Smooth muscle cell (in vitro differentiated cells): Measurements from ENCODE around the gene HSPG2. TPM values are rescaled to one million over a fixed set of nuclear protein-coding genes. Genes with fewer than 3 reads are reported as not detected.
"Not testable (repeated sequence)": the region's sequence is repeated elsewhere in the genome, so short reads cannot be mapped to it uniquely, and the experiment has no call there.

ENCODE experiments used
- DNase-seq: peaks from one replicate; lab custom pipeline; 2025; ENCODE audit not compliant: unreplicated experiment; lab: John Stamatoyannopoulos, UW
- H2AFZ ChIP-seq: fragments of 200-600 bp; sonication (generic); 2 replicates; pipeline ENCODE4 v1.6.0; 2016; ENCODE audit warnings: antibody characterized with exemption, low read depth, mild to moderate bottlenecking
- H3F3A ChIP-seq: fragments of 200-600 bp; sonication (generic); 2 replicates; pipeline ENCODE4 v1.6.0; 2017; ENCODE audit warnings: antibody characterized with exemption, low read depth
- H3K27ac ChIP-seq: fragments of 200-600 bp; sonication (generic); 2 replicates; pipeline ENCODE4 v1.5.1; 2016; ENCODE audit warnings: low read depth, mild to moderate bottlenecking
- H3K27me3 ChIP-seq: fragments of 200-600 bp; sonication (generic); 2 replicates; pipeline ENCODE4 v1.6.1; 2016; ENCODE audit warnings: low read depth, mild to moderate bottlenecking
- H3K36me3 ChIP-seq: fragments of 200-600 bp; sonication (generic); 2 replicates; pipeline ENCODE4 v1.5.1; 2016; ENCODE audit warnings: low read depth
- H3K4me1 ChIP-seq: fragments of 200-600 bp; sonication (generic); 2 replicates; pipeline ENCODE4 v1.5.1; 2016; ENCODE audit warnings: low read depth
- H3K4me2 ChIP-seq: fragments of 200-600 bp; sonication (generic); 2 replicates; pipeline ENCODE4 v1.6.0; 2016; ENCODE audit warnings: mild to moderate bottlenecking
- H3K4me3 ChIP-seq: fragments of 200-600 bp; sonication (generic); 2 replicates; pipeline ENCODE4 v1.5.1; 2016; ENCODE audit warnings: mild to moderate bottlenecking
- H3K79me2 ChIP-seq: fragments of 200-600 bp; sonication (generic); 2 replicates; pipeline ENCODE4 v1.6.0; 2016; ENCODE audit warnings: low read depth, mild to moderate bottlenecking
- H3K9ac ChIP-seq: fragments of 200-600 bp; sonication (generic); 2 replicates; pipeline ENCODE4 v1.6.0; 2016; ENCODE audit warnings: low read depth
- H3K9me3 ChIP-seq: fragments of 200-600 bp; sonication (generic); replicated peaks from 2 replicates; pipeline ENCODE4 v1.5.1; 2016; ENCODE audit warnings: low read depth
- H4K20me1 ChIP-seq: fragments of 200-600 bp; sonication (generic); 2 replicates; pipeline ENCODE4 v1.6.0; 2016; ENCODE audit warnings: low read depth
- WGBS: methylation state at CpG from one replicate; pipeline ENCODE4 v1.1.7; 2016; ENCODE audit warnings: low lambda C conversion rate; 5-methylcytosine and 5-hydroxymethylcytosine counted together
- polyA plus RNA-seq: library from polyadenylated mRNA; unstranded; fragments of >200 nt; fragmentation: Nextera tagmentation; extraction: Ambion mirVana; gene quantifications from 2 replicates; pipeline ENCODE4 v1.2.1, GENCODE V29; 2016
- total RNA-seq: library from RNA; depleted of rRNA; stranded (reverse); fragments of >200 nt; gene quantifications from 2 replicates; pipeline ENCODE4 v1.2.3, GENCODE V29; 2014
- TF ChIP-seq, protein P1 (sequence below): fragments of 200-600 bp; sonication (generic); IDR thresholded peaks from 2 replicates; pipeline ENCODE4 v1.5.1; 2017; ENCODE audit warnings: borderline replicate concordance, mild to moderate bottlenecking, antibody characterized with exemption; ENCODE audit not compliant: insufficient read depth, poor library complexity, severe bottlenecking

HSPG2 gene
- total and polyA plus RNA-seq, 2 experiments from 2014 or later, result 40.7 to 46.7 TPM

DNA sequence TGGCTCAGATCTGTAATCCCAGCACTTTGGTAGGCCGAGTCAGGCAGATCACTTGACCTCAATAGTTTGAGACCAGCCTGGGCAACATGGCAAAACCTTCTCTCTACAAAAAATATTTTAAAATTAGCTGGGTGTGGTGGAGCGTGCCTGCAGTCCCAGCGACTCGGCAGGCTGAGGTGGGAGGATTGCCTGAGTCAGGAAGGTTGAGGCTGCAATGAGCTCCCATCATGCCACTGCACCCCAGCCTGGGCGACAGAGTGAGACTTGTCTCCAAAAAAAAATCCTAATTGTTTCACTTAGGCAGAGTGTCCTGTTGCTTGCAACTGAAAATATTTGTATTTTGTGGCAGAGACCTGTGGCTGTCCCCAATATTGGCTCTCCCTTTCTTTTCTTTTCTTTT lies 32.0 kb upstream of the HSPG2 start:
- H3K36me3 ChIP-seq, H3K4me3 ChIP-seq, H2AFZ ChIP-seq, H4K20me1 ChIP-seq, H3F3A ChIP-seq, H3K9ac ChIP-seq, H3K79me2 ChIP-seq, H3K4me2 ChIP-seq, H3K4me1 ChIP-seq, DNase-seq, H3K27me3 ChIP-seq, H3K9me3 ChIP-seq, H3K27ac ChIP-seq: not testable (repeated sequence)
- 78% methylated on average over 5 of the region's 5 CpGs for WGBS

GRCh38 chr1:21967216-21967615 lies 30.1 kb upstream of the HSPG2 start:
- H3K27ac ChIP-seq, H4K20me1 ChIP-seq, H3K4me1 ChIP-seq, H3K9ac ChIP-seq, H2AFZ ChIP-seq, H3K4me3 ChIP-seq, H3K79me2 ChIP-seq, DNase-seq, H3K27me3 ChIP-seq, H3K4me2 ChIP-seq, H3F3A ChIP-seq, H3K9me3 ChIP-seq, H3K36me3 ChIP-seq: not testable (repeated sequence)
- WGBS, result 97% methylated on average over 5 of the region's 6 CpGs

- Histone ChIP-seq H3K4me1 (no peaks in the 10 kb centered on the region), H3K27me3 (no peaks in the 10 kb centered on the region), H3K79me2 (no peaks in the 10 kb centered on the region), H3K9ac (no peak overlapping the region), H3K4me3 (no peak overlapping the region), H2AFZ (no peak overlapping the region), H3F3A (no peaks in the 10 kb centered on the region), H4K20me1 (no peaks in the 10 kb centered on the region), H3K4me2 (no peak overlapping the region), H3K9me3 (no peaks in the 10 kb centered on the region), H3K36me3 (no peaks in the 10 kb centered on the region), H3K27ac (peak overlapping the region; percentile 8)
- WGBS, result 72% methylated on average over 15 of the region's 15 CpGs
- TF ChIP-seq, protein P1, sequence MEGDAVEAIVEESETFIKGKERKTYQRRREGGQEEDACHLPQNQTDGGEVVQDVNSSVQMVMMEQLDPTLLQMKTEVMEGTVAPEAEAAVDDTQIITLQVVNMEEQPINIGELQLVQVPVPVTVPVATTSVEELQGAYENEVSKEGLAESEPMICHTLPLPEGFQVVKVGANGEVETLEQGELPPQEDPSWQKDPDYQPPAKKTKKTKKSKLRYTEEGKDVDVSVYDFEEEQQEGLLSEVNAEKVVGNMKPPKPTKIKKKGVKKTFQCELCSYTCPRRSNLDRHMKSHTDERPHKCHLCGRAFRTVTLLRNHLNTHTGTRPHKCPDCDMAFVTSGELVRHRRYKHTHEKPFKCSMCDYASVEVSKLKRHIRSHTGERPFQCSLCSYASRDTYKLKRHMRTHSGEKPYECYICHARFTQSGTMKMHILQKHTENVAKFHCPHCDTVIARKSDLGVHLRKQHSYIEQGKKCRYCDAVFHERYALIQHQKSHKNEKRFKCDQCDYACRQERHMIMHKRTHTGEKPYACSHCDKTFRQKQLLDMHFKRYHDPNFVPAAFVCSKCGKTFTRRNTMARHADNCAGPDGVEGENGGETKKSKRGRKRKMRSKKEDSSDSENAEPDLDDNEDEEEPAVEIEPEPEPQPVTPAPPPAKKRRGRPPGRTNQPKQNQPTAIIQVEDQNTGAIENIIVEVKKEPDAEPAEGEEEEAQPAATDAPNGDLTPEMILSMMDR, result no peak
- no peak for DNase-seq
These were observed 29.3 kb upstream of the HSPG2 start for GRCh38 chr1:21966247-21967000.

- Histone ChIP-seq H2AFZ (no peak overlapping the region), H3K4me3 (no peak overlapping the region), H3K4me2 (no peak overlapping the region), H3K9me3 (no peaks in the 10 kb centered on the region), H3K27ac (no peak overlapping the region), H3K9ac (no peak overlapping the region), H3K36me3 (no peaks in the 10 kb centered on the region), H3K79me2 (no peaks in the 10 kb centered on the region), H4K20me1 (no peaks in the 10 kb centered on the region), H3F3A (no peaks in the 10 kb centered on the region), H3K27me3 (no peaks in the 10 kb centered on the region), H3K4me1 (no peaks in the 10 kb centered on the region)
- TF ChIP-seq, protein P1, result peak; percentile 90
- 45% methylated on average over 11 of the region's 11 CpGs for WGBS
- peak; percentile 62 for DNase-seq
These were observed 26.5 kb upstream of the HSPG2 start for GRCh38 chr1:21963477-21964217.
